ENCODE measurements around the gene CRHR2. TPM values are rescaled to one million over a fixed set of nuclear protein-coding genes. Genes with fewer than 3 reads are reported as not detected.

CRHR2 gene
- total RNA-seq, 1 experiment from 2014 or later = not detected

- BruUV-seq (replicated peaks) = no TSS peak
- Mint-ChIP-seq H3K36me3 (ENCODE audit: insufficient read depth, unreplicated experiment) (no peaks in the 10 kb centered on the region), H3K27me3 (ENCODE audit: insufficient read depth, unreplicated experiment) (peaks cover 46% of the 10 kb centered on the region), H3K27ac (ENCODE audit: low read depth, unreplicated experiment) (no peak overlapping the region), H3K4me3 (ENCODE audit: unreplicated experiment) (no peak overlapping the region), H3K9me3 (ENCODE audit: unreplicated experiment) (no peaks in the 10 kb centered on the region), H3K4me1 (ENCODE audit: insufficient read depth, unreplicated experiment) (no peaks in the 10 kb centered on the region)
- ChIA-PET POLR2A (no interaction called here), CTCF (interaction anchor here (0.5 to 1.1 kb wide), 3 partner anchors 16 to 37 kb away, joined by 3 to 4 read pairs (median 3); no protein-coding TSS in a partner anchor)
- no peak for TF ChIP-seq CTCF (IDR thresholded peaks at IDR 0.05; ENCODE audit: unreplicated experiment)
- no peak for DNase-seq (ENCODE audit: unreplicated experiment)
- intact Hi-C loops (cut with micrococcal nuclease) = no loop called here
Measured at GRCh38 chr7:30703756-30704155, 21.5 kb upstream of the CRHR2 start.

- peak; percentile 28 for DNase-seq (ENCODE audit: unreplicated experiment)
- Mint-ChIP-seq H3K27me3 (ENCODE audit: insufficient read depth, unreplicated experiment) (peaks cover 43% of the 10 kb centered on the region), H3K4me1 (ENCODE audit: insufficient read depth, unreplicated experiment) (no peaks in the 10 kb centered on the region), H3K4me3 (ENCODE audit: unreplicated experiment) (no peak overlapping the region), H3K36me3 (ENCODE audit: insufficient read depth, unreplicated experiment) (no peaks in the 10 kb centered on the region), H3K27ac (ENCODE audit: low read depth, unreplicated experiment) (no peak overlapping the region), H3K9me3 (ENCODE audit: unreplicated experiment) (no peaks in the 10 kb centered on the region)
- no TSS peak for BruUV-seq (replicated peaks)
- intact Hi-C loops (cut with micrococcal nuclease) = no loop called here
- TF ChIP-seq CTCF (IDR thresholded peaks at IDR 0.05; ENCODE audit: unreplicated experiment) = no peak
- CTCF ChIA-PET = interaction anchor here (1.1 kb wide), 1 partner anchor 38 kb away, joined by 3 read pairs; no protein-coding TSS in a partner anchor
- POLR2A ChIA-PET = no interaction called here
Measured at GRCh38 chr7:30702200-30702599, 19.9 kb upstream of the CRHR2 start.

- Mint-ChIP-seq H3K4me3 (ENCODE audit: unreplicated experiment) (no peak overlapping the region), H3K9me3 (ENCODE audit: unreplicated experiment) (no peaks in the 10 kb centered on the region), H3K27ac (ENCODE audit: low read depth, unreplicated experiment) (no peak overlapping the region), H3K4me1 (ENCODE audit: insufficient read depth, unreplicated experiment) (no peaks in the 10 kb centered on the region), H3K27me3 (ENCODE audit: insufficient read depth, unreplicated experiment) (peaks cover 30% of the 10 kb centered on the region), H3K36me3 (ENCODE audit: insufficient read depth, unreplicated experiment) (no peaks in the 10 kb centered on the region)
- ChIA-PET POLR2A (interaction anchor here (1.5 kb wide), 1 partner anchor 9 kb away, joined by 4 read pairs; no protein-coding TSS in a partner anchor), CTCF (no interaction called here)
- intact Hi-C loops (cut with micrococcal nuclease) = no loop called here
- BruUV-seq (replicated peaks) = no TSS peak
- no peak for DNase-seq (ENCODE audit: unreplicated experiment)
- TF ChIP-seq CTCF (IDR thresholded peaks at IDR 0.05; ENCODE audit: unreplicated experiment) = no peak
Measured at GRCh38 chr7:30700941-30701340, 18.7 kb upstream of the CRHR2 start.

GRCh38 chr7:30699706-30700495, 17.6 kb upstream of the CRHR2 start:
- no peak overlapping the region for H3K4me3 Mint-ChIP-seq (ENCODE audit: unreplicated experiment)
- CTCF ChIA-PET = interaction anchor here (0.6 kb wide), 1 partner anchor 420 kb away, joined by 3 read pairs; no protein-coding TSS in a partner anchor
- H3K27me3 Mint-ChIP-seq (ENCODE audit: insufficient read depth, unreplicated experiment) = peaks cover 27% of the 10 kb centered on the region
- no peak overlapping the region for H3K27ac Mint-ChIP-seq (ENCODE audit: low read depth, unreplicated experiment)
- intact Hi-C loops (cut with micrococcal nuclease) = no loop called here
- no peak for TF ChIP-seq CTCF (IDR thresholded peaks at IDR 0.05; ENCODE audit: unreplicated experiment)
- H3K36me3 Mint-ChIP-seq (ENCODE audit: insufficient read depth, unreplicated experiment) = no peaks in the 10 kb centered on the region
- no peaks in the 10 kb centered on the region for H3K9me3 Mint-ChIP-seq (ENCODE audit: unreplicated experiment)
- no peaks in the 10 kb centered on the region for H3K4me1 Mint-ChIP-seq (ENCODE audit: insufficient read depth, unreplicated experiment)
- DNase-seq (ENCODE audit: unreplicated experiment) = no peak
- no TSS peak for BruUV-seq (replicated peaks)
- POLR2A ChIA-PET = interaction anchor here (1.5 kb wide), 1 partner anchor 10 kb away, joined by 4 read pairs; no protein-coding TSS in a partner anchor

Data from MCF 10A (cell line).